PC-9 (cell line): ENCODE results near the gene ANAPC1.

Experiments
- EZH2 ChIP-seq: fragments of 200-600 bp; sonication (generic); IDR thresholded peaks from 2 replicates; pipeline ENCODE4 v1.8.0; 2017; ENCODE audit warnings: antibody characterized with exemption, low read depth
- TF ChIP-seq, protein P1 (sequence below): fragments of 200-600 bp; sonication (generic); conservative IDR thresholded peaks from 2 replicates; pipeline ENCODE4 v1.6.1; 2017; ENCODE audit warnings: mixed run types, antibody characterized with exemption, mild to moderate bottlenecking, moderate library complexity

DNA sequence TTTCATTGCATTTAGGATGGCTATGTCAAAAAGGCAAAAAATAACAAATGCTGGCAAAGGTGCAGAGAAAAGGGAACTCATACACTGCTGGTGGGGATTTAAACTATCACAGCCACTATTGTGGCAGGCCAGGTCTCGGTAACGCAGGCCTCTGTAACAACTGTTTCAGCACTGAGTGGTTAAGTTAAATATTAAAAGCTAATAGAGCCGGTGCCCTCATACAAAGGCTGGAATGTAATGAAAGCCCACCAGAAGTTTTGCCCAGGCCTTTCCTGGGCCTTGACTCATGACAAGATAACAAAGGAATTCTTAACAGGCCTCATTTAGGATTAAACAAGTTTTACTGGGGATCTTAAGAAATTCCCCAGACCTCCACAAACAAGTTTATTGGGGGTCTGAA lies 25.1 kb upstream of the ANAPC1 start:
- TF ChIP-seq, protein P1, sequence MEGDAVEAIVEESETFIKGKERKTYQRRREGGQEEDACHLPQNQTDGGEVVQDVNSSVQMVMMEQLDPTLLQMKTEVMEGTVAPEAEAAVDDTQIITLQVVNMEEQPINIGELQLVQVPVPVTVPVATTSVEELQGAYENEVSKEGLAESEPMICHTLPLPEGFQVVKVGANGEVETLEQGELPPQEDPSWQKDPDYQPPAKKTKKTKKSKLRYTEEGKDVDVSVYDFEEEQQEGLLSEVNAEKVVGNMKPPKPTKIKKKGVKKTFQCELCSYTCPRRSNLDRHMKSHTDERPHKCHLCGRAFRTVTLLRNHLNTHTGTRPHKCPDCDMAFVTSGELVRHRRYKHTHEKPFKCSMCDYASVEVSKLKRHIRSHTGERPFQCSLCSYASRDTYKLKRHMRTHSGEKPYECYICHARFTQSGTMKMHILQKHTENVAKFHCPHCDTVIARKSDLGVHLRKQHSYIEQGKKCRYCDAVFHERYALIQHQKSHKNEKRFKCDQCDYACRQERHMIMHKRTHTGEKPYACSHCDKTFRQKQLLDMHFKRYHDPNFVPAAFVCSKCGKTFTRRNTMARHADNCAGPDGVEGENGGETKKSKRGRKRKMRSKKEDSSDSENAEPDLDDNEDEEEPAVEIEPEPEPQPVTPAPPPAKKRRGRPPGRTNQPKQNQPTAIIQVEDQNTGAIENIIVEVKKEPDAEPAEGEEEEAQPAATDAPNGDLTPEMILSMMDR, result no peak
- TF ChIP-seq EZH2, result no peak
